Esophagus (tissue), 2 donors: ENCODE results near the gene EFCAB12. TPM values are rescaled to one million over a fixed set of nuclear protein-coding genes. Genes with fewer than 3 reads are reported as not detected.
A peak's percentile ranks its signal among the peaks of the same experiment; 100 is the strongest.

Source experiments
- H3K27ac ChIP-seq, 2 donors: one replicate each; pipeline ENCODE4 v1.5.1; 2013; ENCODE audit warnings: low read depth in 2 of 2, mild to moderate bottlenecking in 2 of 2, inconsistent platforms in 1 of 2, low read length in 1 of 2, moderate library complexity in 1 of 2
- H3K27me3 ChIP-seq, 2 donors: one replicate each; pipeline ENCODE4 v1.6.1; 2013; ENCODE audit warnings: low read length in 2 of 2, control low read depth in 1 of 2, mild to moderate bottlenecking in 1 of 2; ENCODE audit not compliant: insufficient read depth in 2 of 2, control insufficient read depth in 1 of 2
- H3K36me3 ChIP-seq, 2 donors: one replicate each; pipeline ENCODE4 v1.6.1; 2013; ENCODE audit warnings: low read length in 1 of 2; ENCODE audit not compliant: control insufficient read depth in 2 of 2, insufficient read depth in 2 of 2
- H3K4me1 ChIP-seq, 2 donors: one replicate each; pipeline ENCODE4 v1.6.1; 2013; ENCODE audit warnings: low read length in 1 of 2; ENCODE audit not compliant: control insufficient read depth in 2 of 2, insufficient read depth in 2 of 2
- H3K4me3 ChIP-seq, 2 donors: one replicate each; pipeline ENCODE4 v1.5.1; 2013; ENCODE audit warnings: low read length in 2 of 2, mild to moderate bottlenecking in 2 of 2, low read depth in 1 of 2, moderate library complexity in 1 of 2
- H3K9me3 ChIP-seq, 2 donors: one replicate each; pipeline ENCODE4 v1.6.1; 2013; ENCODE audit warnings: mild to moderate bottlenecking in 2 of 2, low read depth in 1 of 2, low read length in 1 of 2, moderate library complexity in 1 of 2; ENCODE audit not compliant: control insufficient read depth in 2 of 2, insufficient read depth in 1 of 2
- WGBS, 2 donors: extraction: QIAGEN DNeasy Blood & Tissue Kit; methylation state at CpG; one replicate each; pipeline ENCODE4 v1.1.7; 2013; 5-methylcytosine and 5-hydroxymethylcytosine counted together
- polyA plus RNA-seq, 2 donors: library from polyadenylated mRNA; stranded (reverse); fragments of 200-250 nt; gene quantifications; one replicate each; pipeline ENCODE4 v1.2.3, GENCODE V29; 2013
- donor health status: healthy with polysubstance abuse.
- donor health status: Bipolar disorder and iron deficiency.

Gene EFCAB12
- polyA plus RNA-seq, 2 donors: 0.02 to 0.08 TPM

GRCh38 chr3:129439226-129439816, 10.9 kb upstream of the EFCAB12 start:
- peaks cover 0 to 3% of the 10 kb centered on the region in 2 donors for H3K36me3 ChIP-seq
- peak overlapping the region; percentile 91 to 94 for H3K27ac ChIP-seq
- WGBS, 2 donors: 0 to 1% methylated on average over 17 of the region's 17 CpGs
- H3K9me3 ChIP-seq: no peaks in the 10 kb centered on the region
- H3K27me3 ChIP-seq: no peaks in the 10 kb centered on the region
- H3K4me3 ChIP-seq: peak overlapping the region; percentile 91 to 97
- peaks cover 0 to 5% of the 10 kb centered on the region in 2 donors for H3K4me1 ChIP-seq

GRCh38 chr3:129435367-129435766, 6.9 kb upstream of the EFCAB12 start:
- H3K4me1 ChIP-seq: no peaks in the 10 kb centered on the region
- no peaks in the 10 kb centered on the region for H3K27me3 ChIP-seq
- no peak overlapping the region for H3K27ac ChIP-seq
- H3K36me3 ChIP-seq: peaks cover 3 to 11% of the 10 kb centered on the region in 2 donors
- no peaks in the 10 kb centered on the region for H3K9me3 ChIP-seq
- H3K4me3 ChIP-seq: no peak overlapping the region
- WGBS, 2 donors: 69 to 71% methylated on average over 1 of the region's 1 CpG

- H3K27me3 ChIP-seq: no peaks in the 10 kb centered on the region
- no peaks in the 10 kb centered on the region for H3K4me1 ChIP-seq
- H3K4me3 ChIP-seq: no peak overlapping the region
- H3K9me3 ChIP-seq: no peaks in the 10 kb centered on the region
- H3K27ac ChIP-seq: no peak overlapping the region
- H3K36me3 ChIP-seq: peaks cover 3 to 14% of the 10 kb centered on the region in 2 donors
- WGBS, 2 donors: 97% methylated on average over 1 of the region's 1 CpG
Observed at GRCh38 chr3:129434140-129434539, 5.7 kb upstream of the EFCAB12 start.

GRCh38 chr3:129433565-129433964, 5.1 kb upstream of the EFCAB12 start:
- WGBS, 2 donors: 80 to 87% methylated on average over 5 of the region's 5 CpGs
- peaks cover 3 to 14% of the 10 kb centered on the region in 2 donors for H3K36me3 ChIP-seq

GRCh38 chr3:129432671-129433070, 4.2 kb upstream of the EFCAB12 start:
- no peak overlapping the region for H3K4me3 ChIP-seq
- H3K9me3 ChIP-seq: no peaks in the 10 kb centered on the region
- H3K27ac ChIP-seq: no peak overlapping the region
- peaks cover 0 to 4% of the 10 kb centered on the region in 2 donors for H3K4me1 ChIP-seq
- peaks cover 3 to 14% of the 10 kb centered on the region in 2 donors for H3K36me3 ChIP-seq
- no peaks in the 10 kb centered on the region for H3K27me3 ChIP-seq

More at GRCh38 chr3:129433565-129433964, 5.1 kb upstream of the EFCAB12 start:
- Histone ChIP-seq H3K9me3 (no peaks in the 10 kb centered on the region), H3K4me1 (no peaks in the 10 kb centered on the region), H3K27ac (no peak overlapping the region), H3K27me3 (no peaks in the 10 kb centered on the region), H3K4me3 (no peak overlapping the region)

GRCh38 chr3:129432036-129432435, 3.6 kb upstream of the EFCAB12 start:
- H3K36me3 ChIP-seq: peaks cover 3 to 14% of the 10 kb centered on the region in 2 donors

GRCh38 chr3:129429602-129430001, 1.2 kb upstream of the EFCAB12 start:
- Histone ChIP-seq H3K9me3 (no peaks in the 10 kb centered on the region), H3K36me3 (peaks cover 0 to 14% of the 10 kb centered on the region in 2 donors), H3K27ac (no peak overlapping the region), H3K27me3 (no peaks in the 10 kb centered on the region), H3K4me1 (peaks cover 0 to 4% of the 10 kb centered on the region in 2 donors), H3K4me3 (no peak overlapping the region)
- WGBS, 2 donors: 79 to 85% methylated on average over 4 of the region's 4 CpGs

More at GRCh38 chr3:129432036-129432435, 3.6 kb upstream of the EFCAB12 start:
- peaks cover 0 to 4% of the 10 kb centered on the region in 2 donors for H3K4me1 ChIP-seq
- no peaks in the 10 kb centered on the region for H3K9me3 ChIP-seq
- no peak overlapping the region for H3K4me3 ChIP-seq
- H3K27me3 ChIP-seq: no peaks in the 10 kb centered on the region
- H3K27ac ChIP-seq: no peak overlapping the region
- WGBS, 2 donors: 79 to 85% methylated on average over 7 of the region's 7 CpGs

GRCh38 chr3:129429080-129429451, 630 bp upstream of the EFCAB12 start:
- Histone ChIP-seq H3K27me3 (no peaks in the 10 kb centered on the region), H3K27ac (no peak overlapping the region), H3K4me3 (peak overlapping the region in 1 of 2 donors; percentile 26), H3K4me1 (peaks cover 0 to 4% of the 10 kb centered on the region in 2 donors), H3K9me3 (no peaks in the 10 kb centered on the region), H3K36me3 (peaks cover 0 to 14% of the 10 kb centered on the region in 2 donors)
- WGBS, 2 donors: 57 to 62% methylated on average over 3 of the region's 3 CpGs

GRCh38 chr3:129428007-129428375, 445 bp downstream of the EFCAB12 start:
- 10% methylated on average over 8 of the region's 8 CpGs for WGBS, 2 donors
- Histone ChIP-seq H3K27ac (no peak overlapping the region), H3K4me1 (peaks cover 0 to 4% of the 10 kb centered on the region in 2 donors)

GRCh38 chr3:129425619-129426018, 2.8 kb downstream of the EFCAB12 start:
- Histone ChIP-seq H3K9me3 (peaks cover 0 to 2% of the 10 kb centered on the region in 2 donors), H3K27ac (no peak overlapping the region)
- WGBS, 2 donors: 62 to 83% methylated on average over 2 of the region's 2 CpGs

More at GRCh38 chr3:129428007-129428375, 445 bp downstream of the EFCAB12 start:
- H3K4me3 ChIP-seq: peak overlapping the region; percentile 55 to 59
- H3K9me3 ChIP-seq: no peaks in the 10 kb centered on the region
- peaks cover 0 to 14% of the 10 kb centered on the region in 2 donors for H3K36me3 ChIP-seq
- no peaks in the 10 kb centered on the region for H3K27me3 ChIP-seq

More at GRCh38 chr3:129425619-129426018, 2.8 kb downstream of the EFCAB12 start:
- peaks cover 0 to 3% of the 10 kb centered on the region in 2 donors for H3K36me3 ChIP-seq
- H3K27me3 ChIP-seq: no peaks in the 10 kb centered on the region
- H3K4me3 ChIP-seq: no peak overlapping the region
- peaks cover 0 to 4% of the 10 kb centered on the region in 2 donors for H3K4me1 ChIP-seq
